Pancreas (tissue), 10 donors: Measurements from ENCODE around the gene SLC24A4. TPM values are rescaled to one million over a fixed set of nuclear protein-coding genes. Genes with fewer than 3 reads are reported as not detected.

Experiments
- ATAC-seq, 4 donors: fragments of 200-7000 bp; cut with Tn5 transposase; one replicate each; pipeline versions ENCODE4 v1.8.0 to v1.9.1; 2020; ENCODE audit warnings: mild to moderate bottlenecking in 4 of 4, moderate library complexity in 4 of 4
- DNase-seq, 6 donors: peaks; one replicate each; pipeline ENCODE4 v3.0.0-alpha.2; 2020
- FAIRE-seq: peaks from 2 replicates; lab custom pipeline; 2012; peaks lifted over from hg19 to GRCh38; lab: Jason Lieb, UNC
- H3K27ac ChIP-seq, 4 donors: fragments of 200-600 bp; sonication (generic); 1 replicate in 3 of 4; 2 replicates in 1 of 4; pipeline versions ENCODE4 v1.5.0 to v1.8.0; 2020
- H3K27me3 ChIP-seq, 4 donors: fragments of 200-600 bp; one replicate each; pipeline ENCODE4 v1.8.0; 2021
- H3K36me3 ChIP-seq, 3 donors: fragments of 200-600 bp; sonication (generic) in 1 of 3; one replicate each; pipeline versions ENCODE4 v1.5.0 to v1.8.0; 2020 to 2021
- H3K4me1 ChIP-seq, 3 donors: fragments of 200-600 bp; one replicate each; pipeline ENCODE4 v1.8.0; 2021
- H3K4me3 ChIP-seq, 4 donors: fragments of 200-600 bp; sonication (generic) in 2 of 4; one replicate each; pipeline versions ENCODE4 v1.5.0 to v1.8.0; 2020 to 2021
- H3K9me3 ChIP-seq, 4 donors: fragments of 200-600 bp; one replicate each; pipeline ENCODE4 v1.8.0; 2021
- WGBS, 2 donors: extraction: QIAGEN DNeasy Blood & Tissue Kit; methylation state at CpG; one replicate each; pipeline ENCODE4 v1.1.7; 2013; 5-methylcytosine and 5-hydroxymethylcytosine counted together
- intact Hi-C, 3 donors: fragments of 100-400 bp; cut with DNase I; formaldehyde crosslinking; loops; one replicate each; pipeline versions ENCODE4 v1.11.1 to v1.14.2; 2022
- polyA plus RNA-seq, 2 donors: library from polyadenylated mRNA; stranded (reverse); fragments of 200-250 nt; gene quantifications; one replicate each; pipeline ENCODE4 v1.2.3, GENCODE V29; 2013
- total RNA-seq, 6 donors: library from RNA; stranded (reverse); fragmentation: NEBNext Ultra II Directional in 4 of 6; extraction: Animal tissue kit (Norgen Biotek cat#: 25700) in 4 of 6; gene quantifications; one replicate each; pipeline versions ENCODE4 v1.2.1 to v1.2.4, GENCODE V29; 2021 to 2023
- TF ChIP-seq, protein P1 (sequence below), 4 donors: fragments of 200-600 bp; sonication (generic) in 3 of 4; IDR thresholded peaks; one replicate each; pipeline versions ENCODE4 v1.5.0 to v1.8.0; 2021; ENCODE audit warnings: antibody characterized with exemption in 4 of 4
- donor health status: healthy with polysubstance abuse.
- donor health status: DM: no; HTN: no; CAD: no; lungs with moderate emphysema.
- donor health status: DM: no; HTN: no; CAD: no.
- donor health status: control.
- donor health status: control.
- donor health status: Bipolar disorder and iron deficiency.
- donor health status: DM: yes; HTN: yes; CAD: no.
- donor health status: DM: no; HTN: no; CAD: no.
- donor health status: DM: no; HTN: no; CAD: no.
- donor health status: DM: yes; HTN: yes; CAD: no.

The SLC24A4 gene
- total and polyA plus RNA-seq, 8 donors: 0.04 to 0.14 (median 0.07) TPM

DNA sequence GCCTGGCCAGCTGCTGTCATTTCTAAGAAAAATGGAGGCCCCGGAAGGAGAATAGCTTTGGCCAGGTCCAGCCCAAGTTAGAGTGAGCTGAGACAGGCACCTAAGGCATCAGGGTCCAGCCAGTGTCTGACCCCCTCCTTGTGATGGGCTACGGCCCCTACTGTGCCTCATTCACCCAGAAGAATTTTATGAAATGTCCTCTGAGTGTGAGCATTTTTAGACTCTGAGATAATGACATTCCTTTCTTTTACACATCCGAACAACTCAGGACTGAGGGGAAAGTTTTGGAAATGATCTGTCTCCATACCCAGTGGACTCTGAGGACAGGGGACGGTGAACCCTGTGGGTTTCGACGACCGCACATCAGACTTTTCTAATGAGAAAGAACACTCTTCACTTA lies 50.4 kb downstream of the SLC24A4 start:
- Histone ChIP-seq H3K4me3 (no peak overlapping the region), H3K36me3 (no peaks in the 10 kb centered on the region), H3K27ac (no peak overlapping the region), H3K27me3 (no peaks in the 10 kb centered on the region), H3K9me3 (no peaks in the 10 kb centered on the region), H3K4me1 (no peaks in the 10 kb centered on the region)
- intact Hi-C loops: no loop called here
- FAIRE-seq: no peak
- TF ChIP-seq, protein P1, sequence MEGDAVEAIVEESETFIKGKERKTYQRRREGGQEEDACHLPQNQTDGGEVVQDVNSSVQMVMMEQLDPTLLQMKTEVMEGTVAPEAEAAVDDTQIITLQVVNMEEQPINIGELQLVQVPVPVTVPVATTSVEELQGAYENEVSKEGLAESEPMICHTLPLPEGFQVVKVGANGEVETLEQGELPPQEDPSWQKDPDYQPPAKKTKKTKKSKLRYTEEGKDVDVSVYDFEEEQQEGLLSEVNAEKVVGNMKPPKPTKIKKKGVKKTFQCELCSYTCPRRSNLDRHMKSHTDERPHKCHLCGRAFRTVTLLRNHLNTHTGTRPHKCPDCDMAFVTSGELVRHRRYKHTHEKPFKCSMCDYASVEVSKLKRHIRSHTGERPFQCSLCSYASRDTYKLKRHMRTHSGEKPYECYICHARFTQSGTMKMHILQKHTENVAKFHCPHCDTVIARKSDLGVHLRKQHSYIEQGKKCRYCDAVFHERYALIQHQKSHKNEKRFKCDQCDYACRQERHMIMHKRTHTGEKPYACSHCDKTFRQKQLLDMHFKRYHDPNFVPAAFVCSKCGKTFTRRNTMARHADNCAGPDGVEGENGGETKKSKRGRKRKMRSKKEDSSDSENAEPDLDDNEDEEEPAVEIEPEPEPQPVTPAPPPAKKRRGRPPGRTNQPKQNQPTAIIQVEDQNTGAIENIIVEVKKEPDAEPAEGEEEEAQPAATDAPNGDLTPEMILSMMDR (IDR thresholded peaks at IDR 0.05): no peak
- no peak for ATAC-seq
- DNase-seq: no peak
- WGBS, 2 donors: 81 to 85% methylated on average over 7 of the region's 7 CpGs

DNA sequence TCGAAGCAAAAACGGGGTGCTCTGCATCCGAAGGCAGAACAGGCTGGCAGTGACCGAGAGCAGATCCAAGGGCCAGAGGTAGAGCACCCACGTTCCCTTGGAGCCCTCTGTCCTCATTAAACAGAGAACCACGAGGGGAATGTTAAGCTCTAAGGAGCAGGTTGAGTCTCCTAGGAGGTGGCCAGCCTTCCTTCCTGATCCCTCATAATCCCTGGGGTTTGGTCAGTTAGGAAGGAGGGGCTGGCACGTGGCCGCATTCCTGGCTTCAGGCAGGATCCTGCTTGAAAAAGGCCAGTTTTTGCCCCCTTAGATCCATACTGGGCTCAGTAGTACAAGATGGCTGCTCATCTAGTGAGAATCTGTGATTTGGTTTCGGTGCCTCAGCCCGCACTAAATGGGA lies 57.2 kb downstream of the SLC24A4 start:
- WGBS, 2 donors: 61 to 76% methylated on average over 10 of the region's 10 CpGs
- no peaks in the 10 kb centered on the region for H3K27me3 ChIP-seq
- intact Hi-C loops: no loop called here
- DNase-seq (no peak), FAIRE-seq (no peak), ATAC-seq (no peak)
- no peaks in the 10 kb centered on the region for H3K9me3 ChIP-seq
- no peaks in the 10 kb centered on the region for H3K4me1 ChIP-seq
- no peak overlapping the region for H3K27ac ChIP-seq
- no peak overlapping the region for H3K4me3 ChIP-seq
- no peaks in the 10 kb centered on the region for H3K36me3 ChIP-seq
- TF ChIP-seq, protein P1 (IDR thresholded peaks at IDR 0.05): no peak

DNA sequence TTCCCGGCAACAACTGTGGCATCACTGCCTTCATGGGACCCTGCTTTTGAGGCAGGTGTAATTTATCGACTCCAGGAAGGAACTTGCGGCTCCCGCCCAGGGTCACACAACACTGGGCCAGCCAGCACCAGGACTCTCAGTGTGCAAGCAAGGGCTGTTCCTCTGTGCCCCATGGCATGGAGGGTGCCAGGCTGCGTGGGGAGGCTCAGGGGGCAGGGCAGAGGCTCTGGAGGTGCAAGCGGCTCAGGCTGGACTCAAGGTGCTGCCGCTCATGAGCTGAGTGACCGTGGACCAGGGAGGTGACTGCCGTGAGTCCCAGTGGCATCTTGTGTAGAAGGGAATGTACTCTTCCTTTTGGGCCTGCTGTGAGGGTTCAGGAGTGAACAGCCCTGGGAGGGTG lies 57.6 kb downstream of the SLC24A4 start:
- ATAC-seq (no peak), DNase-seq (no peak), FAIRE-seq (no peak)
- Histone ChIP-seq H3K27ac (no peak overlapping the region), H3K4me3 (no peak overlapping the region), H3K27me3 (no peaks in the 10 kb centered on the region), H3K9me3 (no peaks in the 10 kb centered on the region), H3K4me1 (no peaks in the 10 kb centered on the region), H3K36me3 (no peaks in the 10 kb centered on the region)
- TF ChIP-seq, protein P1 (IDR thresholded peaks at IDR 0.05): no peak
- 82 to 86% methylated on average over 9 of the region's 9 CpGs for WGBS, 2 donors
- intact Hi-C loops: no loop called here

DNA sequence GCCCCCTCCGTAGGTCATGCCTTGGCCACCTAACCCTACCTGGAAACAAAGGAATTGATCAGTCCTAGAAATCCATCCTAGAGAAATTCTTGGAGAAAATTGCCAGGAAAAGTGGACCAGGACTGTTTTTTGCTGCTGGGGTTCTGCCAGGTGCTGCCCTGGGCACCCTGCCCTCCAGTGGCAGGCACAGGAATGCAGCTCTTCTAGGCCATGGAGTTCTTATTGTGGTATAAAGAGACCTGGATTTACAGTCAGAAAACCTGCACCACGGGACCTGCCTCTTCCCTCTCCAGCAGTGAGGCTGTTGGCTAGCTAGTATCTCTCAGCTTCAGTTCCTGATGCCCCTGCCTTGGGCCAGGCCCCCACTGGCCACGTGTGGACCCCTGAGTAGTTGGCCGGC lies 59.7 kb downstream of the SLC24A4 start:
- no peaks in the 10 kb centered on the region for H3K4me1 ChIP-seq
- FAIRE-seq: no peak
- H3K36me3 ChIP-seq: no peaks in the 10 kb centered on the region
- no peaks in the 10 kb centered on the region for H3K9me3 ChIP-seq
- TF ChIP-seq, protein P1 (IDR thresholded peaks at IDR 0.05): no peak
- no peak for ATAC-seq
- no peak overlapping the region for H3K4me3 ChIP-seq
- no peak for DNase-seq
- WGBS, 2 donors: 42 to 47% methylated on average over 4 of the region's 4 CpGs
- H3K27me3 ChIP-seq: no peaks in the 10 kb centered on the region
- H3K27ac ChIP-seq: no peak overlapping the region
- intact Hi-C loops: no loop called here

DNA sequence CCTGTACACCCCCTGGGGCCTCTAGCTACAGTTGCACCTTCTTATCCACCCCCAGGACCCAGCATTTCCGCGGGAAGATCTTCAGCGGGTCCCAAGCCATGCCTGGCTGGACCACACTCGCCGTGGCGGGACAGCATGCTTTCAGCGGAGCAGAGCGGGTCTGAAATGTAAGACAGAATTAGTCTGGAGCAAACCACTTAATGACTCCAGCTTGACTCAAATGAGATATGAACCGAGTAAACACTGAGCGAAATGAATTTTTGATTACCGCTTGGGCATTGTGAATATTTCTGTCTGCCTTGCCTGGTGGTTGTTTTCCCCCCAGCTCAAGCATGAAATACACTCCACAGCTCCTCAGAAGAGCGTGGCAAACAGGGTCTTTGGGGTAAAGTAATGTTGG lies 60.8 kb downstream of the SLC24A4 start:
- TF ChIP-seq, protein P1 (IDR thresholded peaks at IDR 0.05): no peak
- H3K9me3 ChIP-seq: no peaks in the 10 kb centered on the region
- DNase-seq: no peak
- H3K27ac ChIP-seq: no peak overlapping the region
- 51 to 55% methylated on average over 12 of the region's 12 CpGs for WGBS, 2 donors
- ATAC-seq: no peak
- H3K36me3 ChIP-seq: no peaks in the 10 kb centered on the region
- no peak overlapping the region for H3K4me3 ChIP-seq
- no peaks in the 10 kb centered on the region for H3K27me3 ChIP-seq
- H3K4me1 ChIP-seq: no peaks in the 10 kb centered on the region
- no peak for FAIRE-seq
- intact Hi-C loops: no loop called here
